GM10248 (cell line): ENCODE measurements around the gene KLF8.
A peak's percentile ranks its signal among the peaks of the same experiment; 100 is the strongest.

Source experiments
- CTCF ChIA-PET: fragments of 300-600 bp; sonication (Branson Sonifier 250); formaldehyde crosslinking; extraction: SDS; loops from one replicate; lab custom pipeline; 2021; ENCODE audit warnings: antibody characterized with exemption; lab: Yijun Ruan, JAX
- POLR2A ChIA-PET: fragments of 350-650 bp; sonication (Branson Sonifier 250); formaldehyde crosslinking; extraction: SDS; loops from one replicate; lab custom pipeline; 2020; ENCODE audit warnings: antibody characterized with exemption; lab: Yijun Ruan, JAX
- DNase-seq: peaks from one replicate; pipeline ENCODE4 v3.0.0; 2012; ENCODE audit errors: extremely low spot score
- CTCF ChIP-seq: IDR thresholded peaks from 2 replicates; pipeline ENCODE4 v1.5.1; 2012; ENCODE audit warnings: mild to moderate bottlenecking, low read depth; ENCODE audit errors: extremely low read depth, missing control alignments, control extremely low read depth

KLF8 gene

GRCh38 chrX:56253832-56254703 lies 21.9 kb downstream of the KLF8 start:
- DNase-seq, result no peak
- ChIA-PET CTCF (no interaction called here), POLR2A (no interaction called here)
- TF ChIP-seq CTCF, result no peak

GRCh38 chrX:56268888-56269287 lies 36.7 kb downstream of the KLF8 start:
- ChIA-PET POLR2A (no interaction called here), CTCF (no interaction called here)
- no peak for DNase-seq
- TF ChIP-seq CTCF, result no peak

DNA sequence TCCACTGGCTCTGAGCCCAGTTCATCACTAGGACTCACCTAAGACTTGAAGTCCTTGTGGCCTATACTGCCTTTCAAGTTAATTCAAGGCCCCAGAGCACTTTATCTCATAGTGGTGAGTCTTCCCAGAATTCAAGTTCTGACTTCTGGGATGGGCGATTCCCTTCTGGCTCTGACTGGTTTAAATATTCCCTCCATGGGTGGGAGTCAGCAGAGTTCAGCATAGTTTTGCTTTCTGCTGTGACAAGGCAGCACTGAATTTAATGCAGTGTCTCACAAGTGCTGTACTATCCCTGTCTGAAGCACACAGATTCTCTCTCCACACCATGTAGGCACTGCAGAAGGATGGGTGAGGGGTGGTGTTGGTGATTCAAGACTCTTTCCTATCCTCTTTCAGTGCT lies 46.5 kb downstream of the KLF8 start:
- no peak for TF ChIP-seq CTCF
- ChIA-PET POLR2A (no interaction called here), CTCF (no interaction called here)
- DNase-seq, result no peak

DNA sequence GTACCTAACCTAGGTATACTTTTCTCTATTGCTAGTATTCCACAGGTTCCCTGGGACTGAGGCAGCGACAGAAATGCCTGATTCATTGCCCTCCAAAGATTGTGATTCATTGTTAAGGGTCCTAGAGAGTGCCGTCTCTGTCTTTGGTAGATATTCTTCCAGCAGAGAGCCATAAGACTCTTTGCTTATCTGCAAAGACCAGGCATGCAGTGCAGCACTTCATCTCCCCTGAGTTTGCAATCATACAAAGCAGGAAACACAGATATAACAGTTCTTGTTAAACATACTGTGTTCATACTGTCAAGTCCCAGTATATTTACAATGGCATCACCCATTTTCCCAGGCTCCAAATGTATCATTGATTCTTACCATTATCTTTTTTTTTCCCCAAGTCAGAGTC lies 47.7 kb downstream of the KLF8 start:
- no peak for TF ChIP-seq CTCF
- POLR2A ChIA-PET, result no interaction called here
- CTCF ChIA-PET, result interaction anchor here (5.1 kb wide), 1 partner anchor 448 kb away, joined by 39 read pairs; the partner anchor contains the start of gene NBDY
- no peak for DNase-seq

- TF ChIP-seq CTCF, result peak; percentile 15
- no peak for DNase-seq
- CTCF ChIA-PET, result interaction anchor here (1.1 to 5.1 kb wide), 7 partner anchors 8 to 452 kb away, joined by 3 to 39 read pairs (median 4); partner anchors contain the start of gene NBDY
- POLR2A ChIA-PET, result no interaction called here
These were observed 49.6 kb downstream of the KLF8 start for GRCh38 chrX:56281789-56282188.

- no peak for DNase-seq
- TF ChIP-seq CTCF, result no peak
- ChIA-PET CTCF (interaction anchor here (5.1 kb wide), 1 partner anchor 444 kb away, joined by 39 read pairs; the partner anchor contains the start of gene NBDY), POLR2A (no interaction called here)
These were observed 52.1 kb downstream of the KLF8 start for GRCh38 chrX:56284269-56284668.
